Stimulated activated CD4-positive, alpha-beta T cell treated with anti-CD3 and anti-CD28 coated beads, Interleukin-1b, Interleukin-23, amount 100 ng/mL, for 4 hours (primary cell): ENCODE data around the gene ELOVL6.
"Not testable (repeated sequence)": the region's sequence is repeated elsewhere in the genome, so short reads cannot be mapped to it uniquely, and the experiment has no call there.

Experiments
- DNase-seq, 2 donors: peaks; one replicate each; pipeline ENCODE4 v3.0.0-alpha.2; 2020; ENCODE audit warnings: low read depth in 2 of 2

ELOVL6 gene

DNA sequence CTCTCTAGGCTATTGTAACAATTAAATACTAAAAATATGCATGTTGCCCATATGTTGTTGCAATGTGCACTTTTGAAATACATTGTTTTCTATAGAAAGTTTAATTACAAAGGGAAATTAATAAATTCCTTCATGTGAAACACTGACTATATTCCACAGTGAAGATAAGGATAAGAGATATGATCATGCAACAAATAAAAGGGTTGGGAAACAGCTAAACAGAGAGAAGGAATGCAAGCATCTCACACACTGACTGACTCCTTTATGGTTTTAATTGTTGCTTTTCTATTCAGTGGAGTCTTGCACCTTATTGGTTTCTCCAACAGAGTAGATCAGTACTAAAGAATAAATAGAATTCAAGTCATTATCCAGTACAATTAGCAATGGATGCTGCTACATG is 37.8 kb downstream of the ELOVL6 start:
- no peak for DNase-seq

DNA sequence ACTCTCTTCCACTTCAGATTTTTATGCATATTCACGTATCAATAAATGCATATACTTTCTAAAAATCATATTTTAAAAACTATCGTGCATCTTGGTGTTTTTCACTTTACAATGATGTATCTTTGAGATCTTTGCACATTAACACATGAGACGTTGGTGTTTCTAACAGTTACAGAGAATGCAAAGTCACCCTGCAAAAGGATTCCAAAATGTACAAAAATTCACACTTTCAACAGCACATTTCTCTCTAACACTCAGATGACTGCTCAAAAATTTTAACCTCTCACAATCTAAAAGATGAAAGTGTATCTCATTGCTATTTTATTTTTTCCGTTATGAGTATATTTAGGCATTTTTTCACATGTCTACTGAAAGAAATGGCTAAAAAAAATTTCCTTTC is 38.9 kb downstream of the ELOVL6 start:
- no peak for DNase-seq

DNA sequence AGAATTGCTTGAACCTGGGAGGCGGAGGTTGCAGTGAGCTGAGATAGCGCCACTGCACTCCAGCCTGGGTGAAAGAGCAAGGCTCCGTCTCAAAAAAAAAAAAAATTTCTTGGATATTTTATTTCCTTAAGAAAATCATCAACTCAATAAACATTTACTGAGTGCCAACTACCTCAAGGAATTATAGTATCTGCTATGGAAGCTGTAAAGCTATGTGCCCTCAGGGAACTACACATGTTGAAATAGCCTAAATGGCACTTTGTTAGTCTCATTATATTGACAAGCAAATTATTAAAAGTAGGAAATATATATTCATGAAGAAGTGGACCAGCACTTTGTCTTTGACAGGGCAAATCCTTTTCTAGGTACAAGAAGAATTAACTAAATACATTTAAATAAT is 40.8 kb downstream of the ELOVL6 start:
- no peak for DNase-seq

DNA sequence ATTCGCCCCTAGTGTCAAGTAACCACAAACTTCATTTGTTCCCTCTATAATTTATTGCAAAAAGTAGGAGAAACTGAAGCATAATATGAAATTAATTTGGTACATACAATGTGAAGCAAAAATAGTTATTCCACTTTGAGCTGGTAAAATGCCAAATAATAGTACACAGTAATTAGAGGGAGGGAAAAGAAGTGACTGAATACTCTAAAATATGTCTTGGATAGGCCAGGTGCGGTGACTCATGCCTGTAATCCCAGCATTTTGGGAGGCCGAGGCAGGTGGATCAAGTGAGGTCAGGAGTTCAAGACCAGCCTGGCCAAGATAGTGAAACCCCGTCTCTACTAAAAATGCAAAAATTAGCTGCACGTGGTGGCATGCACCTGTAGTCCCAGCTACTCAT is 41.2 kb downstream of the ELOVL6 start:
- DNase-seq, result not testable (repeated sequence)

DNA sequence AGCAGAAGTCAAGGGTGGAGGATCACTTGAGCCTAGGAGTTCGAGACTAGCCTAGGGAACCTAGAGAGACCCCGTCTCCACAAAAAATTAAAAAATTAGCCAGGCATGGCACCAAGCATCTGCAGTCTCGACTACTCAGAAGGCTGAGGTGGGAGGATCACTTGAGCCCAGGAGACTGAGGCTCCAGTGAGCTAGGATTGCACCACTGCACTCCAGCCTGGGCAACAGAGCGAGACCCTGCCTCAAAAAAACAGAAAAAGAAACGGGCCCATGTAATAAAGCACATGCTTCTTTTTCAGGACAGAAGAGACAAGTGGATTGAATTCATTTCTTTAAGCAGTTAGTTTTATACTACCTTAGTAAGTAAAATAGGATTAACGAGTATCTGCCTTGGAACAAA is 42.0 kb downstream of the ELOVL6 start:
- no peak for DNase-seq

DNA sequence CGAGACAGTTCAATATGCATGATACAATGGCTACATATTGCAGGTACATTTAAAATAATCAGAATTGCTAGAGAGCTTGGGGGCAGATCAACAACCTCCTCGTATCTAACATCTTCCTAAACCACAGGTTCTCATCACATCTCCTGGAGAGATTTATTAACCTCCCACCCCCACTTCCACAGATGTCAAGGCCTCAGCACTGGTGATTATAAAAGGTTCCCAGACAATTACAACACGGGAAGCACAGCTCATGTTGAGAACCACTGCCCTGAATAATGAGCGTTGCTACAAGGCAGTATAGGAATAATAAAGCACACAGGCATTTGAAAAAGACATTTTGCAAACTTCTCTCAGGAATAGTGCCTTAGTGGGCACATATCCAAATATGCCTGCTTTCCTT is 42.8 kb downstream of the ELOVL6 start:
- no peak for DNase-seq

DNA sequence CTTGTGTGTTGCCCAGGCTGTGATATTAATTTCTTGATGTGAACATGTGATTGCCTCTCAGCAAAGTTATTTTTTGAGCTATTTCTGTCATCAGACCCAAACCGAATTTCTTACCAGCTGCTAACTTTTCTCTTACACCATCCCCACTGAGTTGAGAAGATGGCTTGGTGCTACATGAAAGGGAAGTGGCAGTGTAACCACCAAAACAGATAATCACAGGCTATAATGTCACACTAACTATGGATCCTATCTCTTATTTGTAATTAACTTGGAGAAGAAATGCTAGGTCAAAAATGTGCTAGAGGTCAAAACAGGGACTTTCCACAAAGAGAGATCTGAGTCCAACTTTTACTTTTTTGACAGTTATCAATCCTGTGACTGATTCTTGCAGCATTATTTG is 43.8 kb downstream of the ELOVL6 start:
- no peak for DNase-seq

DNA sequence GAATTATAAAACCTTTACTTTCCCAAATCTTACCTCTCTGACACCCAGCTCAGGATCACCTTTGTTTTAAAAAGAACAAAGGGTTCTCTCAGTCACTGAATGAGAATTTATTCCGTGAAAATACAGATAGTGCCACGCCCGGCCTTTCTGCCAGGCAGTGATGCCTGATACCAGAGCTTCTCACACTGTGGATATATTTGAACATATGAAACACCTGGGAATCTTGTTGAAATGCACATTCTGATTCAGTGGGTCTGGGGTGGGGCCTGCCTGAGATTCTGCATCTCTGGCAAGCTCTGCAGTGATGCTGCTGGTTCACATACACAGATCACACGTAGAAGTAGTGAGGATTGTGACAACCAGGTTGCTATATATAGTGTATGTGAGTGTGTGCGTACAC is 46.0 kb downstream of the ELOVL6 start:
- DNase-seq, result no peak

DNA sequence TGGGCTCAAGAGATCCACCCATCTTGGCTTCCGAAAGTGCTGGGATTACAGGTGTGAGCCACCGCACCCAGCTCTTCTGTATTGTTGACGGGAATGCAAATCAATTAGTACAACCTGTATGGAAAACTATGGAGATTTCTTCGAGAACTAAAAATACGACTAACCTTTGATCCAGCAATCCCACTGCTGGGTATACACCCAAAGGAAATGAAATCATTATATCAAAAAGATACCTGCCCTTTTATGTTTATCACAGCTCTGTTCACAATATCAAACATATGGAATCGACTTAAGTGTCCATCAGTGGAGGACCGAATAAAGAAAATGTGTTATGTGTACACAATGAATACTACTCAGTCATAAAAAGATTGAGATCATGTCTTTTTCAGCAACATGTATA is 49.3 kb downstream of the ELOVL6 start:
- DNase-seq, result no peak

DNA sequence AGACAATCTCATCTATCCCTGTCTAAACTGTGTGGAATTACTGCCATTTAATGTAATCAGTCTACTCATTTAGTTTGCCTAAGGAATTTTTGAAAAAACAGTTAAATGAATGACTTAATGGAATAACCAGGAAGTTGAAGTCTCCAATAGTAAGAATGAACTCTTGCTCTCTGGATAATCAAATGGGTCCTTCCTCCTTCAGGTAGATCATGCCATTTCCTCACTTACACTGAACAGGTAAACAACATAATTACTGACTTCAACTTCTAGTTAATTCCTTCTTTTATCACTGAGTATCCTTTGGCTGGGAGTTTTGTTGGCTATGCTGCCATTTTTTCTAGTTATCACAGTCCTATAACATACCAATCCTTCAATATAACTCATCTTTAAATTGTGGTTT is 56.0 kb downstream of the ELOVL6 start:
- no peak for DNase-seq

DNA sequence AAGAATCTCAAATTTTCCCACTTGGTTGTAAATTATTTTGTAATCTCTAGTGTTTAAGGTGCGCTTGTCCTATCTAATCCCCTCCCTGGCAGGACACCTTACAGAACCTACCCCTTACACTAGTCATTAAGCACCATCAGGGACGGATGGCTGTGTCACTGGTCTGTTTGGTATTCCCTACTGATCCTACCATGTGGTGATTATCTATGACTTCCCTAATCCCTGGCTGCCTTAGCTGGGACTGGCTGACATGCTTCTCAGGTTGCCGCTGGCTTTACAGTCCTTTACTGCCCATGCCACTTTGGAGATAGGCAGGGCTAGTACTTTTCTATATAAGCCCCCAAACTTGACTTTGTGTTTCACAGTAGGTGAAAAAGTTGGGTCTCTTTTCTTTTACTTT is 58.6 kb downstream of the ELOVL6 start:
- DNase-seq, result no peak

DNA sequence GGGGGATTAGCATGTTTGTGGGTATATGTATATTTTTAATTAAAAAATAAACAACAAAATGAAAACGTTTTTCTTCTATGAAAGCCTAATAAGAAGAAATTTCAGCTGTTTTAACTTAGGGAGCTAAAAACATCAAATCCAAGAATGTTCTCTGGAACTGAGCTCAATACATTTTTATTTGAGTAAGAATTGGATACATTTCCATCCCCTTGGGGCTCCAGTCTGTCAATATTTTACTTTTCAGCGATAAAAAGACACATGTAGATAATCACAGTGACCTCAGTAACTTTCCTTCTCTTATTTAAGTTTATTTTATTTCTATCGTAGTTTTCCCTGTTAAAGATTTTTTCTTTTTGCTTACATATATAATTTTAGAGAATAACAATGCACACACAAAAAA is 59.3 kb downstream of the ELOVL6 start:
- no peak for DNase-seq

DNA sequence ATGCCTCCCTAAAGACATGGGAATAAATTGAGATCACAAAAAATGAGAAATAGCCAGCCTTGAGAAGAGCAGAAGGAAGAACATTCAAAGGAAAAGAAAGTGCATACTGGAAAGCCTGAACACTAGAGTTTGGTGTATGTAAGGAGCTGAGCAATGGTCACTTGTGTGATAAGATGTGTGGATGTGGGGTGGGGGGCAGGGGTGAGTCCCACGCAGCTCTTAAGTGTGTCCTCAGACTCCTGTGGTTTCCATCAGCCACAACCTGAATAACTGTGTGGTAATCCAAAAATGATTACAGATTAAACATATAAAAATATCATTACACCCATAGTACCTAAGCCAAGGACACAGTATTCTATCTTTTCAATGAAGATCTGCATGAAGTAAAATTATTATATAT is 59.9 kb downstream of the ELOVL6 start:
- no peak for DNase-seq

DNA sequence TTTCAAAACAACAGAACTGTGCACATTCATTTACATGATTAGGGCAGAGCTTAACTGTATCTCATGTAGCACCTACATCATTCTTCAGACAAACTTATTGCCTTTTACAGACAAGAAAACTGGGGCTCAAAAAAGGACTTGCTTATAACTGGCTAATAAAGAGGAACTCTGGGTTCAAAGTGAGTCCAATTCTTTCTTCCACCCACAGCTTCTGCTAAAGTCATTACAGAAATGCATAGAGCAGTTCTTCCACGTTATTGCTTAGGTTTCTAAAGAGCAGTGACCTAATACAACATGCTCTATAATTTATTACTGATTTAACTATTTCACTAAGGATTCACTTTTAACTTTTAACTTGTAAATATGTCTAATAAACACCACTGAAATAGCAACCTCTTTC is 60.6 kb downstream of the ELOVL6 start:
- DNase-seq, result no peak

DNA sequence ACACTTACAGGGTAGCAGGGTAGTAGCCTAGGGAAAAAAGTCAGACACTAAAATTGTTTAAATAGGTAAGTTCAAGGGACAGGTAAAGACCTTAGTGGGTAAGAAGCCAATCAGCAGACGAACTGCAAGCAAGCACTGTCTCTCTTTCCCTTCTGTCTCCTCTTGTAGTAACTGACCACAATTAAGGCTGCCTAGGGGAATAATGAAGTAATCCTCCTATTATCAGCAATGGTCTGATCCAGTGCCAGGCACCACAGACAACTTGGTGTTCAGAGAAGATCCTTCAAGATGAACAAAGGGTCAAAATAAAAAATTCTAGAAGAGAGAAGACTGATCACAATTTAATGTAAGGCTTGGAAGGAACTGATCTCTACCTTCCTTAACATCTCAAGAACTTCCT is 62.9 kb downstream of the ELOVL6 start:
- DNase-seq, result no peak

DNA sequence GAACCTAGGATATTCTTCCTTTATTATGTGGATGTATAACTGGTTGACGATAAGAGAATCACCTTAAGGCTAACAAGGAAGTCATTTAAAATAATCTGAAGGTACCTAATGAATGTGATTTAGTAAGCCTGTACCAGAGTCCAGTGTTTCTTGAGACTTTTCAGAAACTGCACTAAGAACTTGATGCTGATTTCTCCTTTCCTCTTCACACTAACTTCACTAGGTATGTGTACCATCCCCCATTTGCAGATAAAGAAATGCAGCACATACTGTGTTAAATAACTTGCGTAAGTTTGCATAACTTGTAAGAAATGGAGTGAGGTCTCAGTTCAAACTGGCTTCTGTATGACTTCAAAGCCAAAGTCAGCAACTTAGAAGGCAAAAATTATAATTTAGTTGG is 63.3 kb downstream of the ELOVL6 start:
- DNase-seq, result no peak

DNA sequence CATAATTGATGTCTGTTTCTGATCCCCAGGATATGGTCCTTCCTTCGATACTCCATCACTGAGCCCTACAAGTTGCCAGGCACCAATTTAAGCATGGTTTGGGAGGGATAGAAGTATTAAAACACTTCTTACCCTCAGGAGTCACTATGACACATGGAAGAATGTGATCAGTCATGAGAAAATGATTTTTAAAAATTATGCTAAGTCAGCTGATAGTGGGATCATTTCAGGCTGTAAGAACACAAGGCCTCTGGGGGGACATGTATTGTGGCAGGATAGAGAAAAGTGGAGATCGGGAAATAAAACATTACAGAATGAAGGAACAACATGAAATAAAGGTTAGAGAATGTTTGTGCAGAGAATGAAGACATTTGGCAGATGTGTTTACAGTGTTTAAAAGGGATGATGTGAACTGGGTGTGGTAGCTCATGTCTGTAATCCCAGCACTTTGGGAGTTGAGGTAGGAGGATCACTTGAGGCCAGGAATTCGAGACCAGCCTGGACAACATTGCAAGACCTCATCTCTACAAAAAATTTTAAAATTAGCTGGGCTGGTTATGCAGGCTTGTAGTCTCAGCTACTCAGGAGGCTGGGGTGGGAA is 64.0 kb downstream of the ELOVL6 start:
- DNase-seq, result no peak

DNA sequence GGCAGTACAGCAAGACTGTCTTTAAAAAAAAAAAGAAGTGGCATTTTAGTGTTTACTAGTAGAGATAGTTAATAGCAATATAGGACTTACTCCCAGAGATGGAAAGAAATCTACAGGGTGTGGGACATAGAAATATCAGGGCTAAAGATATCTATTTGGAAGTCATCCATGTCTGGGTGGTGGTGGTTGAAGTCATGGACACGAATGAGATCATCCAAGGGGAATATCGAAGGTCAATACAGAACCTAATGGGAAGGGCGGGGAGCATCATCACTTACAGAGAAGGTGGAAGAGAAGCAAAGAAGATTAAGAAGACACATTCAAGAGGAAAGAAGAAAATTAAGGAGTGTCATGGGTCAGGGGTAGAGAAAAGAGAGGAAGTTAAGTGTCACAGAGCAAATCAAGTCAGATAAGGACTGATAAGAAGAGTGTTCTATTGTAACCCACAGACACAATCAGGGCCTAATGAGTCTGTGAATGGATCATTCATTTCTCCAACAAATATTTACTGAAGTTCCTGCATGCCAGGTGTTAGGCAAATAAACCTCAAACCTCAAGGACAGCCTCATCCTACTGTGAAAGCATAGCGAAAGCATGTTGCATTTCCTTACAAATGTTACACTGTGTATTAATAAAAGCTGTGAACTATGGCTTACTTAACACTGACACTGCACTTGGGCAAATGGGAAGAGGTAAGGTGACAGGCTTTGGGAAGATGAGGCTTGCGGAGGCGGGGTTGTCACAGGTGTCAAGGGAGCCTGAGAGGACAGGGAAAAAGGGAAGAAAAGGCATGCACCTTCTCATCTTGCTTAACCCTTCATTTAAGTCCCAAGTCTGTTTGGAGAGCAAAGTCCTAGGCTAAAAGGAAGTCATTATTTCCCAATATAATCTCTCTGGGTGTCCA is 65.3 kb downstream of the ELOVL6 start:
- DNase-seq, result no peak

DNA sequence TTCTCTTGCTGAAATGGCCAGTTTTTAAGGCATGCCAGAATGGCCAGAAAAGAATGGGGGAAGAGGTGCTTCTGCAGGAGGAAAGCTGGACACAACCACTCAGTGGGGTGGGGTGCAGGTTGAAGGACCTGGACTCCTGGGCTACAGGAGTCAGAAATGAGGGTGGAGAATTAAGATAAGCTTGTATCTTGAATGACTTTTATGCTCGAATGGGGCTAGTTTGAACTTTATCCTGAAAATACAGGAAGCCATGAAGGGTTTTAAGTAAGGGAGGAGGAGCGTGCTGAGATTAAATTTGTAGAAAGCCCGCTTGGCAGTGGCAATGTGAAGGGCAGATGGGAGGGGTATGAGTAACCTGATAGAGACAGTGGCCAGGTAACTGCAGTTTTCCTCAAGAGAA is 66.5 kb downstream of the ELOVL6 start:
- DNase-seq, result no peak

DNA sequence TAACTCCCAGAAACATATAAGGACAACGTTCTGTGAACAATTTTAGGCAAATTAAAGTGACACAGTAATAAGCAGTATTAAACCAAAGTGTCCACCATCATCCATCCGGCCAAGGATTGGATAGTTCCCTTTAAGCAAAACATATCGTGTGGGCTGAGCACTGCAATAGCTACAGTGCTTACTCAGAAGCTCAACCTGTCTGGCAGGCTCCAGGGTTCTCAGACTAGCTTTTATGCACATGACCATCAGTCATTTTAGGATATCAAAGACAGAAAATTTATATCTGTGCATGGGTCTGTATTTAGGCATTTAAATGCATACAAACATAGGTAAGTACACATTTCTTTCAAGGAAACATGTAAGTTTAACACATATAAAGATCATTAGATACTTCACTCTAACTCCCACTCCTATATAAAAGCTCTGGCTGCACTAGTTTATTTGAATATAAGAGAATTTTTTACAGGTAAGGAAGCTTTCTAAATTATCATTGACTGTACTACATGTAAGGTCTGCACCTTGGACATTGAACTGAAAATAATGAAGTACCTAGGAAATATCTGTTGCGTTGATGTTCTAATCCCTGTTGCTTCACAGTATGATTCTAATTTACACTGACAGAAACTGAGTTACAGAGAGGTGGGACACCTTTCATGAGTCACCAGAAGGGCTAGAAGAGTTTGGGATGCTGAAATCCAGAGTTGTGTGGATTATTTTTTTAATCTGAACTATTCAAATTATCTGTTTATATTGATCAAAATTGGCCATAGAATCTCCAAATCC is 67.6 kb downstream of the ELOVL6 start:
- no peak for DNase-seq

DNA sequence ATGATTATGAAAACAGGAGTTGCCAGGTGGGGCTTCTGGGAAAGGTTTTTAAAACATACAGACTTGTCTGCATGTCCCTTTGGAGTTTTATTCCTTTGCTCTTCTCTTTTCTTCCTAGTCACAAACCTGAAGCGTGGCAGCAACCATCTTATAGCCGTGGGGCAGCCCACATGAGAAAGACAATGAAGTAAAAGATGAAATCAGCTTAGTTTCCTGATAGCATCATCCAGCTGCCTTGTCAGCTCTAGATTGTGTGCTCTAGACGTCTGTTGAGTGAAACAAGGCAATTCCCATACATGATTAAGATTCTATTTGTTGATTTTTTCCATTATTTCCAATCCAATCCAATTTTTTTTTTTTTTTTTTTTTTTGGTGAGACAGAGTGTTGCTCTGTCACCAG is 68.9 kb downstream of the ELOVL6 start:
- no peak for DNase-seq

DNA sequence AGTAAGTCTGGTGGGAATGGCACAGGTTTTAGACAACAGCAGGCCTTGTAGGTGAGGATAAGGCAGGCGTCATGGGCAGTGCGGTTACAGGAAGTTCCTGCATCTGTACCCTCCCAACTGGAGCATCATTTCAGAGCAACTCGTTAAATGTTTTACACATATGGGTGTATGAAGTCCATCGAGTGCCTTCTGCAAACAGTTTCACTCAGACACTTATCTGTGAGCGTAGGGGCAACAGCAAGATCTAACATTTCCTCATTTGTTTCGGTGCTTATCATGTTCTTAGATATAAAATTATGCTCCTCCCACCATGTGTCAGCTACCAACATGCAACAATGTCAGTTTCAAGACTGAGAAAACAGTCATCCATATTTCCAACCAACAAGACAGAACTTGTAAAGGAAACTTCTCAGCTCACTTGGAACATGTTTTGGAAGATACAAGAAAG is 69.9 kb downstream of the ELOVL6 start:
- no peak for DNase-seq

DNA sequence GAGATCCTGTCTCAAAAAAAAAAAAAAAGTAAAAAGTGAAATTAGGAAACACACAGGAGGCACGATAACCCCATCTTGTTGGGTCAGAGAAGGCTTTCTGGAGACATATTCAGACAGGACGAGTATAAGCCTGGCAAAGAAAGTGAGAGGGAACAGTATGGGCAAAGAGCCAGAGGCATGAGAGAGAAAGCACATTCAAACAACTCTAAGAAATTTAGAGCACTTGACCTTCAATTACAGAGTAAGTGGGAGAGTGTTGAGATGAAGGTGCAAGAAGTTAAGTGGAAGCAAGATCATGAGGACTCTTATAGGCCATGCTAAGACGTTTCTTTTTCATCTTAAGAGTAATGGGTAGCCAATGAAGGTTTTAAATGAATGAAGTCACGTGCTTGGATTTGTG is 70.4 kb downstream of the ELOVL6 start:
- DNase-seq, result no peak
